Measurements from ENCODE around the gene RARA.
"Not testable (repeated sequence)": the region's sequence is repeated elsewhere in the genome, so short reads cannot be mapped to it uniquely, and the experiment has no call there.

The RARA gene

GRCh38 chr17:40382251-40382650 is 73.3 kb downstream of the RARA start:
- DNase-seq: no peak

- DNase-seq: not testable (repeated sequence)
Measured at GRCh38 chr17:40386555-40386954, 77.6 kb downstream of the RARA start.

- DNase-seq: no peak
Measured at GRCh38 chr17:40399185-40399584, 90.2 kb downstream of the RARA start.

- DNase-seq: no peak
Measured at GRCh38 chr17:40402668-40403067, 93.7 kb downstream of the RARA start.

- DNase-seq: no peak
Measured at GRCh38 chr17:40404003-40404402, 95.0 kb downstream of the RARA start.
